HG03108 (cell line): ENCODE data around the gene CCSER2.
A peak's percentile ranks its signal among the peaks of the same experiment; 100 is the strongest.
"Not testable (repeated sequence)": the region's sequence is repeated elsewhere in the genome, so short reads cannot be mapped to it uniquely, and the experiment has no call there.

Source experiments
- ATAC-seq: cut with Tn5 transposase; IDR thresholded peaks from one replicate; pipeline ENCODE4 v1.9.1; 2021; ENCODE audit warnings: moderate library complexity; ENCODE audit not compliant: unreplicated experiment

The CCSER2 gene, protein sequence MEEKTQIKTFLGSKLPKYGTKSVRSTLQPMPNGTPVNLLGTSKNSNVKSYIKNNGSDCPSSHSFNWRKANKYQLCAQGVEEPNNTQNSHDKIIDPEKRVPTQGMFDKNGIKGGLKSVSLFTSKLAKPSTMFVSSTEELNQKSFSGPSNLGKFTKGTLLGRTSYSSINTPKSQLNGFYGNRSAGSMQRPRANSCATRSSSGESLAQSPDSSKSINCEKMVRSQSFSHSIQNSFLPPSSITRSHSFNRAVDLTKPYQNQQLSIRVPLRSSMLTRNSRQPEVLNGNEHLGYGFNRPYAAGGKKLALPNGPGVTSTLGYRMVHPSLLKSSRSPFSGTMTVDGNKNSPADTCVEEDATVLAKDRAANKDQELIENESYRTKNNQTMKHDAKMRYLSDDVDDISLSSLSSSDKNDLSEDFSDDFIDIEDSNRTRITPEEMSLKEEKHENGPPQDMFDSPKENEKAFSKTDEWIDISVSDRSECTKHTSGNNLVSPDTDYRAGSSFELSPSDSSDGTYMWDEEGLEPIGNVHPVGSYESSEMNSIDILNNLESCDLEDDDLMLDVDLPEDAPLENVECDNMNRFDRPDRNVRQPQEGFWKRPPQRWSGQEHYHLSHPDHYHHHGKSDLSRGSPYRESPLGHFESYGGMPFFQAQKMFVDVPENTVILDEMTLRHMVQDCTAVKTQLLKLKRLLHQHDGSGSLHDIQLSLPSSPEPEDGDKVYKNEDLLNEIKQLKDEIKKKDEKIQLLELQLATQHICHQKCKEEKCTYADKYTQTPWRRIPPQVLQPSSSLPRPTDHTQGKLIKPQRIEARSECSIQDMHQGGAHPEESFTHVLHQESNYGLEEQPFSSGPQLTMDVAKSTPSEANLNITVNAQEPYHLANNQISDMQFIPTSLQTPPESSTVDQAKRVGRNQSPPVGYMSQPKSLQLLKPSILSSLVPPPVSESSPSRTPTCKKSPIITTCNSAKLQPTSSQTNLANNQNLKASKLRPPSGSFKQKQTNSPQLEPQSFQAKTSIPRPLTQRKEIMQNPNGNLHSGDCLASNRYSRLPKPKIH

DNA sequence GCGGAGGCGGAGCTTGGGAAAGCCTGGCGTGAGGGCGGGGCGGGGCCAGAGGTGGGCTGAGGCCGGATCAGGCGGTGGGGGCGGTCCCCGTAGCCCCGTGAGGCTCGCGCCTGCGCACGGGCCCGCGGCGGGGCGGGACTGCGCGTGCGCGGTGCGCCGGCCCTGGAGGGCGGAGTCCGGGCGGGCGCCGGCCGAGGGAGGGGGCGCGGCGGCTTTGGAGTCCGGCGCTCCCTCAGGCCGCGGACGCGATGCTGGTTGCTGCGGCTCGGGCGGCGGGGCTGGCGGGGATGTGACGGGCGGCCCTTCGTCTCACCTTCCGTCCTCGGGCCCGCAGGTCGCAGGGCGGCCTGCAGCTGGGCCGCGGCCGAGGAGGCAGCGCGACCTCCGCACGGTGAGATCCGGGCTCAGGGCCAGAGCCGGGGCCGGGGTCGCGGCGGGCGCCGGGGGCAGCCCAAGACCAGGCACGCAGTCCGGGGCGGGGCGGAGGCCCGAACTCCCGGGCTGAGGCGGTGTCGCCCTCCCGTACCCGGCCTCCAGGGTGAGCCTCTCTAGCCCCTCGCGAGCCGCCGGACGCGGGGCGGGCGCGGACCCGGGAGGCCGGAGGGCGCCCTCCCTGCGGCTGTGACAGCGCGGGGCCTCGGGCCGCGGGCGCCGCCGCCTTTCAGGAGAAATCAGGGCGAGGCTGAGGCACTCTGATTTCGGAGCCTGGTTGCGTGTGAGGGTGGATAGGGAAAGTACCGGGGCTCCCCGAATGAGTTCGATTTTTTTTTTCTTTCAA lies at the start of gene CCSER2:
CCSER2 (plus strand) TSS at position 172 of the 778 bp plus-strand sequence. CDS start 42,464 bp downstream, outside the sequence.
- peak; percentile 55 for ATAC-seq

DNA sequence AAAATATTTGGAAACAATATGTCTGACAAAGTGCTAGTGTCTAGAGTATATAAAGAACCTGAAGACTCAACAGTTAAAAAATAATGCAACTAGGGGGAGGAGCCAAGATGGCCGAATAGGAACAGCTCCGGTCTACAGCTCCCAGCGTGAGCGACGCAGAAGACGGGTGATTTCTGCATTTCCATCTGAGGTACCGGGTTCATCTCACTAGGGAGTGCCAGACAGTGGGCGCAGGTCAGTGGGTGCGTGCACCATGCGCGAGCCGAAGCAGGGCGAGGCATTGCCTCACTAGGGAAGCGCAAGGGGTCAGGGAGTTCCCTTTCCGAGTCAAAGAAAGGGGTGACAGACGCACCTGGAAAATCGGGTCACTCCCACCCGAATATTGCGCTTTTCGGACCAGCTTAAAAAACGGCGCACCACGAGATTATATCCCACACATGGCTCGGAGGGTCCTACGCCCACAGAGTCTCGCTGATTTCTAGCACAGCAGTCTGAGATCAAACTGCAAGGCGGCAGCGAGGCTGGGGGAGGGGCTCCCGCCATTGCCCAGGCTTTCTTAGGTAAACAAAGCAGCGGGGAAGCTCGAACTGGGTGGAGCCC lies 48.4 kb upstream of the CCSER2 start:
- not testable (repeated sequence) for ATAC-seq

DNA sequence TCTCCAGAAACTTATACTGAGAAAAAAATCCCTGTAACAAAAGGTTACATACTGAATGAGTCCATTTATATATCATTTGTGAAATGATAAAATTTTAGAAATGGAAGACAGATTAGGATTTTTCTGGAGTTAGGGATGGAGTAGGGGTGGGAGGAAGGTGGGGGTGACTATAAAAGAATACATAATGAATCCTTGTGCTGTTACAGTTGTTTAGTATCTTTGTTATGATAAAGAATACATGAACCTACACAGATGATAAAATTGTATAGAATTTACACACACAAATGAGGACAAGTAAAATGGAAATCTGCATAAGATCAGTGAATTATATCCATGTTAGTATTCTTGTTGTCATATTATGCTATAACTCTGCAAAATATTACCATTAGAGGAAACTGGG lies 41.7 kb upstream of the CCSER2 start:
- no peak for ATAC-seq

DNA sequence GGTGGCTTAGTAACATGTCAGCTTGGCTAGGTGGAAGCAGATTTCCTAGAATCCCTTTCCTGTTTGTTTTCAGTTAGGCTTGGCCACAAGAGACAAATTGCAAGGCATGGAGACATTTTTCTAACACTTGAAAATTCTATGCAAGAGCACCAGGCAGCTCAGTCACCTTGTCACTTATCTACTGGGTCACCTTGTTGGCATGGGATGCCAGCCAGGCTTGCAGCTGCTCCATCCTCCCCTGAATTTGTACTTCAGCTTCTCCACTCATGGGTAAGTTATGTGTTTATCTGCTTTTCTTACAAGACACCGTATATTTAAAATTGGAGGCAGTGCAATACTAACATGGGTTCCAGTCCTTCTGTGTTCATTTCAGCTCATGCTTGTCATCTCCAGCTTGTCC lies 40.2 kb upstream of the CCSER2 start:
- no peak for ATAC-seq

DNA sequence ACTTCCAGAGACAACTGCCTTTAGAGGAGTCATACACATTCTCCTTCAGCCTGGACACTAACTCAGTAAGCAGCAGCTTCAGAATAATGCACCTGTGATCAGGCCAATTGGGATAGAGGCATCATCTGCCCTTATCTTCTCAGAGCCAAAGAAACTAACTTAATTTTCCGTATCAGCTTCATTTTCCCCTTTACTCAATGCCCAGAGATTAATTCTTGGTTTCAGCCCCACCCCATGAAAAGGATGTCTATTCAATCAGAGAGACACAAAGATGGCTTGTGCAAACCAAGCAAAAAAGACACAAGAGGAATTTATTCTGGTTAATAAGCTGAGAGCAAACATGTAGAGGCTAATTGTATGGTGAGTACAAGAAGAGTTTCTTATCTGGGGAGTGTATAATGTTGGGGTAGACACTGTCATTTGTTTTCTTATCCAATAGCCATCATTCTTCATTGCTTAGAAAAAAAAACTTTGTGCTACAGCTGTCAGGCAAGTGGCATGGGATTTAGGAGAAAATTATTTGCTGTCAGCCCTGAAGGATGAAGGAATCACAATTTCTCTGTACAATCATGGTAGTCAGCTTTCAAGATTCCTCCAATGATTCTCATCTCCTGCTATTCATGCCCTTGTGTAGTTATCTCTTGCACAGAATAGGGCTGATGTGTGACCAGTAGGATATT lies 38.7 kb upstream of the CCSER2 start:
- no peak for ATAC-seq

DNA sequence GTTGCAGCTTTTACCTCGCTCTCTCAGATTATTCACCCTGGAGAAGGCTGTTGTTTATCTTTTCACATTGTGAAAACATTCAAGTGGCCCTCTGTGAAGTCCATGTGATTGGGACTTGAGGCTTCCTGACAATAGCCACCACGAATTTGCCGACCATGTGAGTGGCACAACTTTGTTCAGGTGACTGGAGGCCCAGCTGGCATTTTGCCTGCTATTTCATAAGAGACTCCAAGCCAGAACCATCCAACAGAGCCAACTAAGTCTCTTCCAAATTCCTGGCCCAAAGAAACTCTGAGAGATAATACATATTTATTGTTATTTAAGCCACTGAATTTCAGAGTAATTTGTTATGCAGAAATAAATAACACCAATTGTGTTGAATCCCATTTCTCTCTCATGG lies 38.2 kb upstream of the CCSER2 start:
- no peak for ATAC-seq

DNA sequence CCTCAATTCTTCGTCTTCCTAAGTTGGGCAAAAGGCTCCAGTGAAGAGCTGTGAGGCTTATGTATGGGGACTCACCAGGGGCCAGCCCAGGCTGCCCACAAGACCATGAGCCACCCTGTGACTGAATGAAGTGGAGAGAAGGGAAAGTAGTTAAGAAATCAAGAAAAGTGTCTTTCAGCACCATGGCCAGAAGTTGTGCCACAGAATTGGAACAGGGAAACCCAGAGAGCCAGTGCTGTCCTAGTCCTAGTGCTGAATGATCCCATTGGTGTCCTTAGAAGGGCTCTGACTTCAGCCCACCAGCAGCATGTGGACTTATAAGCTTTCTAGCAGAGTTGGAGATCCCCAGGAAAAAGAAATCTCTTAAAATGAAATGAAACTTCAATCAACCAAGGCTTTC lies 37.0 kb upstream of the CCSER2 start:
- no peak for ATAC-seq

DNA sequence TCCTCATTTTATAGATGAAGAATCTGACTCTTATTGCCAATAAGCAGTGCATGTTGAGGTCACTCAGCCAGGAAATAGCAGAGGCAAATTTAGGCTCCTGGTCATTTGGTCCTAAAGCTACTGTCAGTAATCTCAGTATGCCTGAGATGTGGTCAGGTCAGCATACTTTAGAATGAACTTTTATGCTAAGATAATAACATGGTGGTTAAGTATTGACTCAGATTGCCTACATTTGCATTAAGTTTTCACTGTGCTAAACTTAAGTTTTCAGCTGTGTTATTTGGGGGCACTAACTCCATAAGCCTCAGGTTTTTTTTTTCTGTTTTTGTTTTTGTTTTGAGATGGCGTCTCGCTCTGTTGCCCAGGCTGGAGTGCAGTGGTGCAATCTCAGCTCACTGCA lies 35.9 kb upstream of the CCSER2 start:
- ATAC-seq = no peak

DNA sequence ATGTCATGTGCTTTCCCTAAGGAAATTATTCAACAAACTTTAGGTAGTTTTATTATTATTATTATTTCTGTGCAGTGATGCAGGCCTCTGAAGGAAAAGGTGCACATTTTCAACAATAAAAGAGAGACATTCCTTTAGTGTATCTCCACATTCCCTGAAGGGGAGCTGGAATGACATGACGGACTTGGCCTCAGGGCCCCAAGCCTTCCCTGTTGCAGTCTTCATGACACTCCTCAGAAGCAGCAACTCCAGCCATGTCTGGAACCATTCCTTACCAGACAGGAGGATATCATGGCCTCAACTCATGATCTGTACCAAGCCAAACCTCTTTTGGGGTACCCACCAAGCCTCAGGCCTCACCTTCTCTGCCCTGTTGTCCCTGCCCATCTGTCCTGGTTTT lies 35.2 kb upstream of the CCSER2 start:
- ATAC-seq = no peak

DNA sequence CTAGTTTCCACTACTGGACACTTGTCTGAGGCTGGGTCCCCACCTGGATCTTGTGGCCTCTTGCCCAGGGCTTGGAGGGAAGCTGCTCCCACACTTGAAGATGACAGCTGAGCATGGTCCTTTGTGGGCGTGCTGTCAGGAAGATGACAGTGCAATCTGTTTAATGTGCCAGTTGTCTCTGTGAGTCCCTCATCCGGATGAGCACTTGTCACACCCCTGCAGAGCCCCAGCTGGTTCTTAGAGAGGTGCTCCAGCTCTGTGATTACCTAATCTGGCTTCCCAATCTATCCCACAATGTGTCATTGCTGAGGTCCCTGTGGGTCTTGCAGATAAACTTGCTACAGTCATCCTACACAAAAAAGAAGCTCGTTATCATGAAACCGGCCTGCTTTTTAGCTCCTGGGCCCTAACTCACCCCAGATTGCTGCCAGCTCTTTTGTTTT lies 34.8 kb upstream of the CCSER2 start:
- ATAC-seq = no peak

DNA sequence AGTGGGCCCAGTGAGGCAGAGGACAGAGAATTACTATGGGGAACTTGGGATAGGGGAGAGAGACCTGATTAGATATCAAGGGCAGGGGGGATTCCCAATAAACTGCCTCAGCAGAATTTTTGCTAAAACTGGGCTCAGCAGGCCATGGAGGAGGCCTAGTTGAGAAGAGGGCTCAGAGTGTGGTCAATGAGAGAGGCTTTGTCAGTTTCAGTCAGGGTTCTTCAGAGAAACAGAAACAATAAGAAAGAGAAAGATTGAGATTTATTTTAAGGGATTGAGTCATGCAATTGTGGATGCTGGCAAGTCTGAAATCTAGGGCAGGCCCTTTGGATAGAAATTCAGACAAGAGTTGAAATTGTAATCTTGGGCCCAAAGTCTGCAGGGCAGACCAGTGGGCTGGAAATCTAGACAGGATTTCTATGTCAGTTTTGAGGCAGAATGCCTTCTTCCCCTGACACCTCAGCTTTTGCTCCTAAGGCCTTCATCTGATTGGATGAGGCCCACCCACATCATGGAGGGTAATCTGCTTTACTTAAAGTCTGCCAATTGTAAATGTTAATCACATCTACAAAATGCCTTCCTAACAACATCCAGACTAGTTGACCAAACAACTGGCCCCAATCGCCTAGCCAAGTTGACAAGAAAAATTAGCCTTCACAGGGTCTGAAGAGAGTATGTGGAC lies 33.5 kb upstream of the CCSER2 start:
- ATAC-seq = peak; percentile 54

DNA sequence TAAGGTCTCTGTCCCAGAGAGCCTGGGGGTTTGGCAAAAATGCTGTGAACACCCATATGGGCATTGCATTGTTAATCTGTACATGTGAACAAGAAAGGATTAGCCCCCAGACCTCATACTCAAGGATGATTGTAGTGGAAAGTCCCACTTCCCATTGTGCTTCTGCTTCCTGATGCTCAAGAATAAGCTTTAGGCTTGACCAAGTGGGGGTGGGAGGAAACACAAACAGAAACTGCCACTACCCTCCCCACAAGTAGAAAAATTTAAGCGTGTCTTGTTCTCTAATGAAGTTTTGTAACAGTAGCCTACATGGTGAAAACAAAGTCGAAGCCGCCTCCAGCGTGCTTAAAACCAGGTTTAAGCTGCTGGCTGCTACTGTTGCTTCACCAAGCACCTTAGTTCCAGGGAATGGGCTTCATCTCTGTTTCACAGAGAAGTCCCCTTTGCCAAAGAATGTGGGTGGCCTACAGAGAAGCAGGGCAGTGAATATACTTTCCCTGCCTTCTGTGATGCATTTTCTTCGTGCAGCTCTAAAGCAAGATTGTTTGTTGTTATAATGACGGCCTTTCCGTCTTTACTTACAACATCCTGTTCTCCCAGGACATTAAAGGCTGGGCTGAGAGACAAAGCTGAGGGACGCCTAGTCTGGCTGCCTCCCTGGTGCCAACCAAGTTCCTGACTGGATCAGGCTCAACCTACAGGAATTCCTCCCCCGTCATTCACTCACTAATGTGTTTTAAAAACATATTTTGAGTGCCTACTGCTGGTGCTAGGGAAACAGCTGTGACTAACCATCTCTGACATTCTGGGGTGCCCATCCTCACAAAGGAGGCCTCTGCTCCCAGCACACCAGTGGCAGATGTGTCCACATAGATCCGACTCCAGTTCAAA lies 32.1 kb upstream of the CCSER2 start:
- ATAC-seq = no peak

DNA sequence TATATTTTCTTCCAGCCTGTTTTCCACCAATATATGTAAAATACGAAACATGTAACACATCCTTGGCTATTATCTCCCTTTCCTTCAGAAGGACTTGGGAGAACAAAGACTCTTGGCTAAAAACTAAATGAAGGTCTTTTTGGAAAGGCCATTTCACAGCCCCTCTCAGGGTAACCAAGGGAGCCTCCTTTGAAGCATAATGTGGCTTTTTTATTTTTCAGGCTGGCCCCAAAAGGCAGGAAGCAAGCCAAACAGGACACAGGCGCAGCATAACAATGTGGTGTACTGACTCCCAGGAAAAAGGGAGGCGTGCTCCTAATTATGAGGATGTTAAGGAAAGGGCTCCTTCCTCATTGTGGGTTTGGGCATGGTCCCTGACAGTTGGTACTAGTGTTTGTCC lies 30.3 kb upstream of the CCSER2 start:
- ATAC-seq = no peak

DNA sequence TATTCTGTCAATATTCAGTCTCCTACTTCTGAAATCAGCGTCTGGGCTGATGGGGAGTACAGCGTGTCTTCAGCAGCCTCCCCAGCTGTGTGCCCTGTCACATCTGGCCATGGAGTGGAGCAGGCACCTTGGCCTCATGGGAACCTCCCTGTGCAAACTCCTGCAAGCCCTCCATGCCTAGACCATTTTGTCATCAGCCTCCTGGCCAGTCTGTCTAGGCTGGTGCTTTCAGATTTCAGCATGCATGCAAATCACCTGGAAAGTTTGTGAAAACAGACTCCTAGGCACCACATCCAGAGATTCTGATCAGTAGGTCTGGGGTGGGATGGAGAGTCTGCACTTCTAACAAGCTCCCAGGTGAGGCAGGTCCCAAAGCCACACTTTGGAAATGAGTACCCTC lies 26.2 kb upstream of the CCSER2 start:
- ATAC-seq = no peak

DNA sequence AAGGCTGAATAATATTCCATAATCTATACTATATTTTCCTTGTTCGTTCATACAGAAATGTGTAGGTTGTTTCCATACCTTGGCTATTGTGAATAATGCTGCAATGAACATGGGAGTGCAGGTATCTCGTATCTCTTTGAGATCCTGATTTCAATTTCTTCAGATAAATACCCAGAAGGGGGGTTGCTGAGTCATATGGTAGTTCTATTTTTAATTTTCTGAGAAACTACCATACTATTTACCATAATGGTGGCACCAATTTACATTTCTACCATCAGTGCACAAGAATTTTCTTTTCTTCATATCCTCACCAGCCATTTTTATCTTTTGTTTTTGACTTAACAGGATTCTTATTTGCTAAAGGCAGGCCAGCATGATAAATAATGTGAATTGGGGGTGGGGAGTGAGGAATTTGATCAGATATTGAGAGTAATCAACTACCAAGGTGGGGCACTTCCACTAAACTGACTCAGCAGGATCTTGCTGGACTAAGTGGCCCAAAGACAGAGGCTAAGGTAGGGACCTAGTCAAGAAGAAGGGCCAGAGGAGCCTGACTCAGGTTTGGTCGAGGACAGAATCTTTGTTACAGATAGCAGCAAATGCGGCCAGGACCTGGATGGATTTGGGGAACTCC lies 21.5 kb upstream of the CCSER2 start:
- ATAC-seq = no peak

DNA sequence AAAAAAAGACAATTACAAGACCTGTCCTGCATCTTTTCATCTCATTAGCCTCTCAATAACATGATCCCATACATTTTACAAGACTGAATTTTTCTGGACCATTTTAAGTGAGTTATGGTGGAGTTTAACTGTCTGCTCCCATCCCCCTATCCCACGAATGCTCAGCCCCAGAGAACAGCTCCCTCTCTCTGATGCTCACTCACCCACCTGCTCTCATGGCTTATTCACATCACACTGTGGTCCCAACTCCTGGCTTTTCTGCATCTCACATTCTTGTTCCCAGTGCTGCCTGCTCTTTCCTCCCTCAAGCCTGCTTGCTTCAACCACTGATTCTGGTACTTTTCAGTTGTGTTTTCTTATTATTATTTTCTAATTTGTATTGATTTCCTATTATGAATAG lies 20.4 kb upstream of the CCSER2 start:
- ATAC-seq = no peak

DNA sequence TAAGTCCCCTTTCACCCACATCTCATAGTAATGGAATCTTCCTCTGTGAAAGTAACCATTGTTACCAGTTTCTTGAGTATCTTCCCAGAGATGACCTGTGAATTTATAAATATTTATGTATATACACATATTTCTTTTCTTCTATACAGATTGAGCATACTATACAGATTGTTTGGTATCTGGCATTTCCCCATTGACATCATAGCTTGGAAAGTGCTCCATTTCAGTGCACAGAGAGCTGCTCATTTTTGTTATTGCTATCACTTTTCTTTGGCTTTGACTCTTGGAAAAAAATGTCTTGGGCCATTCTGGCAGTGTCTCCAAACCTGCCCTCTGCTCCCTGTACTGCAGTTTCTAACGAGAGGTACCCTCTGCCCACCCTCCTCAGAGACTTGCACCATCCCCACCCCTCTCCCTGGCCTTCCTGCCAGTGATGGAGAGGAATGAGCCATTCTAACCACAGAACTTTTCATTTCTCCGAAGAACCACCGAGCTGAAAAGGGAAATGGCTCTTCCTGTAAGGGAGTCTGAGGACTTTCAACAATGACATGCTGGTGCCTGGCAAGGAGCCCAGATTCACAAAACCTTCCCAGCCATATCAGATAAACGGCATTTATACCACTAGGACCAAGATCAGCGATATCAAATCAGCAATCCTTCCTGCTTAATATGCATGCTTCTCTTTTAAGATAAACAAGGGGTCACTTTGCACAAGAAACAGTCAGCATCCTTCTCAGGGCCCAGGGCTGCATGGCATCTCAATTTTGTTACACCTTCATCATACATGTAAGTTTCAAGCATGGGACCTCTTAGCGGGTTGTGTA lies 19.7 kb upstream of the CCSER2 start:
- ATAC-seq = peak; percentile 72
